Measurements from ENCODE around the gene REXO1.

Gene REXO1

GRCh38 chr19:1864480-1865171, 16.3 kb upstream of the REXO1 start (continued):
- peak; percentile 25; the same call in 1 of the 2 replicates for TF ChIP-seq ZBTB11 (tag by site-specific recombination; conservative IDR thresholded peaks at IDR 0.05; ENCODE audit: low read depth)
- TF ChIP-seq ZNF112 (tag by site-specific recombination; IDR thresholded peaks at IDR 0.05): no peak
- no peak for TF ChIP-seq ZNF292 (tag by site-specific recombination; IDR thresholded peaks at IDR 0.05; ENCODE audit: borderline replicate concordance, low read depth)
- no peak for TF ChIP-seq ZNF707 (tag by site-specific recombination; IDR thresholded peaks at IDR 0.05)
- no peak for TF ChIP-seq SCRT2 (tag by site-specific recombination; IDR thresholded peaks at IDR 0.05)
- no peak for TF ChIP-seq ZNF362 (tag by site-specific recombination; IDR thresholded peaks at IDR 0.05)
- TF ChIP-seq ZNF555 (tag by site-specific recombination; conservative IDR thresholded peaks at IDR 0.05): no peak
- peak; percentile 66 for TF ChIP-seq ZNF398 (tag by site-specific recombination; IDR thresholded peaks at IDR 0.05)
- no peak for TF ChIP-seq ZNF561 (tag by site-specific recombination; IDR thresholded peaks at IDR 0.05; ENCODE audit: borderline replicate concordance)
- TF ChIP-seq ZNF48 (tag by site-specific recombination; IDR thresholded peaks at IDR 0.05): no peak
- no peak for TF ChIP-seq ZNF26 (tag by site-specific recombination; IDR thresholded peaks at IDR 0.05)
- TF ChIP-seq ZNF157 (tag by site-specific recombination; IDR thresholded peaks at IDR 0.05): no peak
- no peak for TF ChIP-seq ZFP3 (tag by site-specific recombination; IDR thresholded peaks at IDR 0.05; ENCODE audit: low read depth)
- peak; percentile 12; the same call in 1 of the 2 replicates for TF ChIP-seq ZNF76 (tag by site-specific recombination; IDR thresholded peaks at IDR 0.05; ENCODE audit: borderline replicate concordance, low read depth)
- TF ChIP-seq ZNF248 (tag by site-specific recombination; IDR thresholded peaks at IDR 0.05): no peak
- TF ChIP-seq ZNF350 (tag by site-specific recombination; IDR thresholded peaks at IDR 0.05): no peak
- peak; percentile 15; the same call in 1 of the 2 replicates for TF ChIP-seq ZNF629 (tag by site-specific recombination; IDR thresholded peaks at IDR 0.05)
- no peak for TF ChIP-seq ZNF449 (tag by site-specific recombination; IDR thresholded peaks at IDR 0.05)
- TF ChIP-seq ZNF830 (tag by site-specific recombination; IDR thresholded peaks at IDR 0.05; ENCODE audit: low read depth): no peak
- TF ChIP-seq IKZF3 (tag by site-specific recombination; IDR thresholded peaks at IDR 0.05): no peak
- TF ChIP-seq KLF9 (tag by site-specific recombination; IDR thresholded peaks at IDR 0.05; ENCODE audit: low read depth): no peak
- no peak for TF ChIP-seq ZBTB6 (tag by site-specific recombination; IDR thresholded peaks at IDR 0.05)
- no peak for TF ChIP-seq ZNF777 (tag by site-specific recombination; IDR thresholded peaks at IDR 0.05; ENCODE audit: borderline replicate concordance)
- no peak for TF ChIP-seq KLF7 (tag by site-specific recombination; IDR thresholded peaks at IDR 0.05; ENCODE audit: borderline replicate concordance)
- TF ChIP-seq ZNF747 (tag by site-specific recombination; IDR thresholded peaks at IDR 0.05): no peak
- no peak for TF ChIP-seq ZNF658 (tag by site-specific recombination; IDR thresholded peaks at IDR 0.05)
- TF ChIP-seq ZNF843 (tag by site-specific recombination; IDR thresholded peaks at IDR 0.05): 0 out of 2 replicates have a peak, but pooled peaks have one; percentile 5
- no peak for TF ChIP-seq GLI4 (tag by site-specific recombination; IDR thresholded peaks at IDR 0.05)
- TF ChIP-seq GLIS1 (tag by site-specific recombination; IDR thresholded peaks at IDR 0.05): peak; percentile 35; the same call in 1 of the 2 replicates

Data from HEK293 (cell line).